ENCODE measurements around the gene SGMS1.

SGMS1 gene

DNA sequence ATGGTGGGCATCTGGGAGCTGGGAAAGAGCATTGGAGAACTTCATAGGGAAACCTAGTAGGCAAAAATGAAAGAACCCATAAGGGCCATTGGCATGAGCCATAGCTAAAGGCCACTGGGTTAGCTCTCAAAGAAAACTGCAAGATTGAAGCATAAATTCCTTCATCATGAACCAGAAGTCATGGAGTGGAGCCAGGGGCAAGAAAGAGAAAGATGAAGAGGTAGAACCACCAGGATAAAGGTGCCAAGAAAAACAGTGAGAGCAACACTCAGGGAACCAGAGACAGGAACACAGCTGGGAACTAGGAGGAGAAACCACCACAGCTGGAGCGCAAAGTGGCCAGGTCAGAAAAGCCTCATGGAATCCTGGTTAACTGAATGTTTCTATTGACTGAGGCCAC is 11.5 kb upstream of the SGMS1 start:
- no peak for DNase-seq

DNA sequence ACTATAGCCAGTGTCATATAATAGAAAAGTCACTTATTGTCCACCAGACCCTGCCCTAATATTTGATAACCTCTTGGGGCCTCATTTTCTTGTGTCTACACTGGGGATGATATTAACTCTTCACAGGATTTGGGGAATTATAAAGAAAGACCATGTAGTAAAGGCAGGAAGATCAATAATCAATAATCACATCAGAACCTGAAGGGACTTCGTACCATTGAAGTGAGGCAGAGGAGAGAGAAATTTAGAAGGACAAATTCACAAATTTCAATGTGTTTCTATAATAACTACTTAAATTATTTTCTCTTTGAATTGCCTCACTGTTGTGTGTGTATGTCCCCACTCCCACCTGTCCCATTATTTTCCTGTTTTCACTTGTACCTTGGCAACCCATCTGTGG is 10.7 kb upstream of the SGMS1 start:
- DNase-seq = no peak

DNA sequence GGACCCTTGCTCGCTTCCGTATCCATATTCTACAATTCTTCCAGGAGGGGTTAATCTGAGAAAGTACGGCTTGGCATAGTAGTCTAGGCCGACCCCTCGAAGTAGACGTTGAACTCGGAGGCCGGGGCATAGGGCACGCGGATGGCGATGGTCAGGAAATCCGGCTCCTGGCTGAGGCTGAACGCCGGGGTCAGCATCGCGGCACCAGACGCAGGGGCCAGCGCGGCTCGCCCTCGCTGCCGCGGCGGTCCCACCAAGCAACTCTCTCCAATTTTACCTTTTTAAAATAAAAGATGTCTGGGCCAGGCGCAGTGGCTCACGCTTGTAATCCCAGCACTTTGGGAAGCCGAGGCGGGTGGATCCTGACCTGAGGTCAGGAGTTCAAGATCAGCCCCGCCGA is 7.3 kb upstream of the SGMS1 start:
- no peak for DNase-seq

DNA sequence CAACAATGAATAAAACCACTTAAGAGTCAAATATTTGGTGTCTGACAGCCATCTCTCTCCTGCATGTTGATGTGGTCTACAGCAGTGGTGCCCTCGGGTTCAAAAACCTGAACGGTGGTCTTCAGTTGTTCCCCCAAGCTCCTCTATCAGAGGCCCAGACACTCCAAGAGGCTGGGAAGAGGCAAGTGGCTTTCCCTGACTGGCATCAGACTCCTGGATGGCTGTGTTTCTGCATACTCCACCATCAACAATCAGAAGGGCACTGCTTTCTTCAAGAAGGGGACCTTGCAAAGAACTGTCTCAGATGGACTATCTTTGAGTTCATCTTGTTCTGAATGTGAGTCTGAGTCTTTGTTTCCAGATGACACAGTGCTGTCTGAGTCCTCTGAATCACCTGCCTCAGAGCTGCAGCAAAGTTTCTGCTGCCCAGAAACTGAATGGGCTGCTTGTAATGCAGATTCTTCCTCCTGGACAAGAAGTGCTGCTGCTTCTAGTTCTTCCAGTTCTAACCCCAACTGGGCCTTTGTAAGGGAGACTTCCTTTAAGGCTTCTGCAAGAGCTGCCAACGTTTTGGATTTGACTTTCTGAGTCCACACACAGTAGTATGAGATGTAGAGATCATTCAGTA is 5.9 kb upstream of the SGMS1 start:
- no peak for DNase-seq

DNA sequence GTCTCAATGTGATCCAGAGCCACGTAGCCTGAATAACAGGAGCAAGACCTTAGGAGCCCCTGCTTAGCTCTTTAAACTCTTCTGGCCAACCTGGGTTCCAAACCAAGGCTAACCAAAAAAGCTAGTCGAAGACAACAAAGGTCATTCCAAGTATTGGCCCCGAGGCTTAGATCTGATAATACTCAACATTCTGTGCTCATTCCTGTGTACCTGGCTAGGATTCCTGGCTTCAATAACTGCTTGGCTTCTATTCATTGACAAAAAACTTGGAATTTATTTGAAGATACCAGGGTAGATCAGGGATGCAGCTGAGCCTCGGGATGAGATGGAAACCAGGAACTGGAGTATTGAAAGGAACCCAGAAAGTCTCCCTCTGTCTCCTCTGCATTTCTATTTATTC is 4.1 kb upstream of the SGMS1 start:
- DNase-seq = no peak

DNA sequence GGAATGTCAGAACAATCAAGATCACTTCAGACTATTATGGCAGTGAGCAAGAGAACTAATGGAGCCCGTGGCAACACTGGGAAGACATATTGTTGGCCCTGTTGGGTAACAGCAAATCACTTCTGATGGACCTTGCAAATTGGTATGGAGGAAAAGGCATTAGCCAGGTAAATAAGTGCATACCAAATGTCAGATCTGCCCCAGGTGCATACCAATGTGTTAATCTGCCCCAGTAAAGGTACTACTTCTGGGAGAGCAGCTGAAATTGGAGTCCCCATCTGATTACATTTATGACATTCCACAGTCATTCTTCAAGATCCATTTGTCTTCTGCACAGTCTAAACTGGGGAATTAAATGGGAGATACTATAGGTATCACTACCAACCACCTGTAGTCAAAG is 3.7 kb upstream of the SGMS1 start:
- no peak for DNase-seq

DNA sequence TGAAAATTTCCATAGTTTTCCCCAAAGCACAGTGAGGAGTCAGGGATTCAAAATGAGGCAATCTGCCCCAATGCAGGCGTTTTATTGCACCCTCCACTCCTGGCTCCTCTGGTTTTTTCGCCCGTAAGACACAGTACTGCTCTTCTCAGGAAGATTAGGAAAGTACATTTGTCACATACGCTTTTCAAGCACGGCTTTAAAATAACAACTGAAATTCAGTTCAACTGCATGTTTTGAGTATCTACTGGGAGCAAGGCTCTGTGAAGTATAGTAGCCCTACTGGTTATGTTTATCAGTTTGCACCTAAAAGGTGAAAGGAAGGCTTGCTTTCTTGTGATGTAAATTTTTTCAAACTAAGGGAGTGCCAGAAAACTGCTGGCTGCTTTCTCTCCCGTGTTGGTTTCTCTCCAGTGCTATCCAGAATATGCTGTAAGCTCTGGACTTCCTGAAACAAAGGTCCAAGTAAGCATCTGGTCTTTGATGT is 1.9 kb upstream of the SGMS1 start:
- DNase-seq = no peak

DNA sequence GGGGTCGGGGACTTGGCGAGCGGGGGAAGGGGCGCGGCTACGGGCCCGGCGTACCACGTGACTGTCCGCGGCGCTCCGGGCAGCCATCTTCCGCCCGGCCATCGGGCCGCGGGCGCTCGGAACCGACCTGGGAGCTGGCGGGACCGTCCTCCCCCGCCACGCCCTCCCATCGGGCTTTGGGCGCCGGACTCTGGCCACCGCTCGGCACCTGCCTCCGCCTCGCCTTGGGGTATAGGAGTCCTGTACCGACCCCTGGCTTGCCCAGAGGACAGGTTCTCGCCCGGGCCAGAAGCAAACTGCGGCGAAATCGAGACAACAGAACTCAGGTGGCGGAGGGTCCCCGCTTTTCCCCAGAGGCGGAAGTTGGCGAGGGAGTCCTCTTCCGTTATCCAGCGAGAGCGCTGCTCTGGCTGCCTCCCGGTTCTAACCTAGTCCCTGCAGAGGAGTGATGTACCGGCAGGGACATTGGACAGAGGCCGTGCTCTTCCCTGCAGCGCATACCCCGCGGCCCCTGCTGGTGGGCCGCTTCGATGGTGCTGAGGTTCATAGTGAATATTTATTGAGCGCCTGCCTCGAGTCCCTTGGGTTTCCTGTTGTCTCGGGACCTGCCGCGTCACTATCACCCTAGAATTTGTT is 1.2 kb upstream of the SGMS1 start:
- DNase-seq = peak; percentile 93

DNA sequence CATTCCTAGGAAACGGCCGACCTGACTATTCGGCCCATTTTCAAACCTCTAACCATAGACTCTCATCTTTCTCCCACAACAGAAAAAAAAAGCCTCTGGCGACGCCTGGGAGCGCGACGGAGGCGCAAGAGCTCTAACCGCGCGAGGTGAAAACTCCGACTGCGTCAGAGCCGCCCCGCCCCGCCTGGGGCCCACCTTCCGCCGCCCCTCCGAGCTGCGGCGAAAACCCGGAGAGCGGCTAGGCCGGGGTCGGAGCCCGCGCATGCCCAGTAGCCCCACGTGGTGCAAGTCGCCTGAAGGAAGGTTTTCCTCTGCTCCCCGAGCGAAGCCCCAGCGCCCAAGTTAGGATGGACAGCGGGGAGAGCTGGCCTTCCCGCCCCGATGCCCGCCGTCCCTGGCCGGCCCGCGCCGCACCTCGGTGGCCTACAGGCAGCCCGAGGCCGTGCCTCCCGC is 683 bp upstream of the SGMS1 start:
- peak; percentile 93 for DNase-seq

DNA sequence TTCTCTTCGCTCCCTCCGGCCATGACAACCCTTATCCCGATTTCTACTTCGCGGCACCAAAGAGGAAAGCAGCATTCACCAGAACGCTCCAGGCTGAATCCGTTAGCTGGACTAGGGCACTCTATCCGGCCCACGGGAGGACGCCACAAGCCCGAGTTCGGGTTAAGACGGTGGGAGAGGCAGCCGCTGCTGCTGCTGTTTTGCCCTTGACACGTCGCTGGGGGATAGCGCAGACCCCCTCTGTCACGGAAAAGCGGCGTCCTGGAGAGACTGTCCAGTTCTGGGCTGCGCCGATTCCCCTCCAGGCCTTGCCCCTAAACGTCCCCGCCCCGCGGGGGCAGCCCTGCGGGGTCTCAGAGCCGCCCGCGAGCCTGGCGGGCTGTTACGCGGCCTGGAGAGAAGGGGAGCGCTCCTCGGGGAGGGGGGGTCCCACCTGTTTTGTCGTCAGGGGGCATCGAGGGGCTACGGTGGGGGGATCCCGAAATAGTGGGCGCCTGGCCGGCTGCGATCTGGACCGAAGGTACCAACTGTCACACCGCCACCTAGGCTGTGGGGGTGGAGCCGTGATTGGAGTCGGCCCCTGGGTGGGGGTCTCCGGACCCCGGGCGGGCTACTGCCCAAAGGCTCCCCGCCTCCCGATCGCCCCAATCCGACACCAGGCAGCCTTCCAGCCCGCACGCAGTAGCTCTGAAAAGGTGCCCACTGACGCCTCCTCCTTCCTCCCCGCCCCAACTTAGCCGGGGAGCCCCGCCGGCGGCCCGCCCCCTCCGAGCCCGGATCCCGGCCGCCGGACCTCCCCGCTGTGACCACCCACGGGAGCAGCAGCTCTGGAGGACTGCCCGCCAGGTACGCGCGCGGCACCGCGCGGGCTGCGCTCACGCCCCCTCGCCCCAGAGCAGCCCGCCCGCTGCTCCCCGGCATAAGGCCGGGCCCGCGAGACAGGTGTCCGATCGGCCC is 772 bp downstream of the SGMS1 start:
- DNase-seq = no peak

DNA sequence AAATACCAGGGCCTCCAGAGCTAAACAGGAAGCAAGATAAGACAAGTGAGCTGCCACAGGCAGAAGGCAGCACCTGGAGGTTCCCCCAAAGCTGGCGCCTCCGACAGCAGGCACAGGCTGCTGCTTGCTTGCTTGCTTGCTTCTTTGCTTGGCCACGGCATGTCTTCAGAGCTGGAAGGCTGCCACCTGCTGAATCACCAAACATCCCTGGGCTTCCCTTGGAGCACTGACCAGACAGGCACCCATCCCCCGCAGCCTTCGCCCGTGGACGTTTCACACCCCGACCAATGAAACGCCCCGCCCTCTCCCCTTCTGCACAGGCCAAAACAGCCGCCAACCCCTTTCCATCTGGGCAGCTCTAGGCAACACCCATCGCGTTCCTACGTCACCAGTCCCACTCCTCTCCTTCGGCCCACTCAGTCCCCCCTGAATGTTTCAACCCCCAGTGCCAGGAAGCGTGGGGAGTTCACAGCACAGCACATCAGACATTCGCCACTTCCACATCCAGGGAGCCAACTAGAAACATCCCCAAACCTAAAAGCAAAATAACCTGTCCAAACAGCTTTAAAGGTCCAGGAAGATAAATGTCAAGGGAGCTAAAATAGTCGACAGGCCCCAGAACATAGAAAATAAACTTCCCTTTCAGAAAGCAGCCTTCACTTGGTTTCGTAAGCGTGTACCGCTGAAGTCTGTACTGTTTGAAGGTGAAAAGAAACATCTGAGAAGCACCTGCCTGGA is 1.6 kb downstream of the SGMS1 start:
- DNase-seq = peak; percentile 87

DNA sequence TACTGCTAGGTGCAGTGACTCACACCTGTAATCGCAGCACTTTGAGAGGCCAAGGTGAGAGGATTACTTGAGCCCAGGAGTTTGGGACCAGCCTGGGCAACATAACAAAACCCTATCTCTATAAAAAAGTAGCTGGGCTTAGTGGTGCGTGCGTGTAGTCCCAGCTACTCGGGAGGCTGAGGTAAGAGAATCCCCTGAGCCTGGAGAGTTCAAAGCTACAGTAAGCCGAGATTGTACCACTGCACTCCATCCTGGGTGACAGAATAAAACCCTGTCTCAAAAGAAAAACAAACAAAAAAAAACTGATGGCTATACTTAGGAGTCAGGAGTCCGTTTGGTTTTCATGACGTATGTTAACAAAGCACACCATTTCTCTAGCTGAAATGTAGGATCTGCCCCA is 2.9 kb downstream of the SGMS1 start:
- no peak for DNase-seq

DNA sequence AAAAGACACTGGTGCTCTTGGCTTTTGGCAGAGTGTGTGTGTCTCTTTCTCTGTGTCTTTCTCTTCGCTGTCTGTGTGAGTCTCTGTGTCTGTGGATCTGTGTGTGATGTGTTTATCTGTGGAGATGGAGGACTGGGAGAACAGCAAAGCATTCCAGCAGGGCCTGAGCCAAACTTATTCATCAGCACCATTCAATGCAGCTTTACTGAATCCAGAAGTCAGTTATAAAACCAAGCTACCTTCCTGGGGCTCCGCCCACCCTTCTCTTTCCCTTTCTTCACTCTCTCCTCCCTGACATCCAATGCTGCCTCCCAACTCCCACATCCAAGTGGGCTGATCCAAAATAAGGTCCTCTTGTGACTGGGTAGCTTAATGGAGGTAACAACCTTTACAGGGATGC is 3.9 kb downstream of the SGMS1 start:
- DNase-seq = no peak

DNA sequence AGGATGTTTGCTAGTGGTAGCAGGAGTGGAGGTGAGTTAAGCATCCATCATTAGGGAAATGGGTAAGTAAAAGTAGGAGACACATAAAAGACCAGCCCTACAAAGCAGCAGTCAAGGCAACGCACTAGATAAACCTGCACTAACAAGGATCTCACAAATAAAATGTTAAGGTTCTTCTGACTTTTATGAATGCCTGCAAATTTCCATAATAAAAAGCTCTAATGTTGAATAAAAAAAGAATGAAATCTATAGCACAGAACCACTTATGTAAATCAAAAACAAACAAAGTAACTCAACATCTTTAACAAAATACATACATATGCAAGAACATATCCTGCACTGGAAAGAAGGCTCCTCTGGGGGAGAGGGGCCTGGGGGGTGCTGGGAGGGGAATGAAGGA is 4.6 kb downstream of the SGMS1 start:
- DNase-seq = no peak

DNA sequence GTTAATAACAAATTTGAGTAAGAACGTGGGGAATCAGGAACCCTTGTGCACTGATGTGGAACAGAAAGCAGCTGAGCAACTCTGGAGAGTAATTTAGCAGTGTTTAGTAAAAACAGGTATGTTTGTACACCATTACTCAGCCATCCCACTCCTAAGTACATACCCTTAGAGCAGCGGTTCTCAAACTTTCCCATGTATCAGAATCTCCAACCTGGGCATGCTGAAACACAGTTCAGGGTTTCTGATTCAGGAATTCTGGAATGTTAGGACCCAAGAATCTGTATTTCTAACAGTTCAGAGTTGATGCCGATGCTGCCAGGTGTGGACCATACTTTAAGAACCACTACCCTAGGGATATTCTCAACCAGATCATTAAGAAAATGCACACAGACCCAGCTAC is 5.1 kb downstream of the SGMS1 start:
- no peak for DNase-seq

DNA sequence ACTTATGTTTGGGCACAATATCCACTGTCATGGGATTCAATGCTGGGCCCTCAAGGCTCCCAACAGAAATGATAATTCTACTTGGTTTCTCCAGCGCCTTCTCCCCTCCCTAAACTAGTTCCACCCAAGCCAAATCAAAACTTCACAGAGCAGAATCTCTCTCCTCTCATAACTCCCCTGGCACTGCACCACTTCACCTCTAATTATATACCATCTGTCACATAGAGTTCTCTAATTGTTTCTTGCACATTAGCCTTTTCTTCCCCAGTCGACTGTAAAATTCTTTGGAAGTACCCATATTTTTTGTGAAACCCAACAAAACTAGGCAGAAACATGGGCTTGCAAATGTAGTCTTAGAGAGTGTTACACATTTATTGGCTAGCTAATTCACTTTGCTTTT is 8.1 kb downstream of the SGMS1 start:
- no peak for DNase-seq

DNA sequence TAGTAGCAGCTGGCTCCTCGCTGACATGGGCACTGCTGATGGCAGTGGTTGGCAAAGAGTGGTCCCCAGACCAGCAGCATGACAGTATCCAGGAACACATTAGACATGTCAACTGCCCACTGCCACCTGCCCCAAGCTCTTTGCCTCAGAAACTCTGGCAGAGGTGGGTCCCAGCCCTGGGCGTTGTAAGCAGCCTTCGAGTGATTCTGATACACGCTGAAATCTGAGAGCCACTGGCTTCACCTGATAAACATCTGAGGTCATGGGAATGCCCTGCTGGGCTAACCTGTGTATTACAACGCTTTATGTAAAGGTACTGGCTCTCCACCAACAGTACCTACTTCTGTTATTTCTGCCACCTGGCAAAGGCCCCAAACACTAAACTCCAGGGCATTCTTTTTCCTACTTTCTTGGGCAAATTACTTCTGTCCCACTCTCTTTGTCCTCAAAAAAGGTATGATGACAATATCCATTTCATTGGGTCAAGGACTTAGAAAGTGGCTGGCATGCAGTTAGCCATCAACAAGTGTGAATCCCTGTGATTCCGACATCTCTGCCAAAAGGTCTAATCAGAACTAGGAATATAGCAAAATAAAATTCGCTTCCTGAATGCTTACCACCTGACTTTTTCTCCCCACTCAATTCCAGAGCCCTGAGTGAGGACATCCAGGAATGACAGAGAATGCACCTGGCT is 9.2 kb downstream of the SGMS1 start:
- DNase-seq = no peak

DNA sequence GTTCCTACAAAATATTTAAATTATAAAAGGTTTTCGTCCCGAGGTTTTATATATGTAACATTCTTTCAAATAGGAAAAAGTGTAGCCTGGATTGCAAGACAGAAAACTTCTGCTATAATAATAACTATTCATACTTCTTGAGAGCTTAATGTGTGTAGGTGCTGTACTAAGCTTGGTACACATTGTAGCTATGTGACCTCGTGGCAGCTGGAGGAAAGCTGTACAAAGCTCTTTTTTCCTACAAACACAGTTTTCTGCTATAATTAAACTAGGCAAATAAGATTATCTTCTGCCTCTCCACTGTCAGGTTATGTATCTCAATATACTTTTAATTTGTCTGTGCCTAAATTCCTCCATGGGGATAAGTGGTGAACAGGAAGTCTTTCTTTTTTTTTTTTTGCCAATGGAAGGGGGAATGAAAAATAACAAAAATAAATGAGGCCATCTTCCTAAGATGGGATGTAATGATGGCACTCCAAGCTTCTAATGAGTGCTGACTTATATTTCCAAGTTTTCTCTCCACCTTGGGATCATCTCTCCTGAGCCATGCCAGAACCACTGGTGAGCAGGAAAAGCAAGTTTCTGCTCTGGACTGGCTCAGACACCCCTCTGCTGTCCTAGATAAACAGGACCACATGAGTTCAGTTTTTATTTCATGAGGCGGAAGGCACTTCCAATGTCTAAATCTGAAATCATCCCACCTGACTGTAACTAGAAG is 9.9 kb downstream of the SGMS1 start:
- no peak for DNase-seq

DNA sequence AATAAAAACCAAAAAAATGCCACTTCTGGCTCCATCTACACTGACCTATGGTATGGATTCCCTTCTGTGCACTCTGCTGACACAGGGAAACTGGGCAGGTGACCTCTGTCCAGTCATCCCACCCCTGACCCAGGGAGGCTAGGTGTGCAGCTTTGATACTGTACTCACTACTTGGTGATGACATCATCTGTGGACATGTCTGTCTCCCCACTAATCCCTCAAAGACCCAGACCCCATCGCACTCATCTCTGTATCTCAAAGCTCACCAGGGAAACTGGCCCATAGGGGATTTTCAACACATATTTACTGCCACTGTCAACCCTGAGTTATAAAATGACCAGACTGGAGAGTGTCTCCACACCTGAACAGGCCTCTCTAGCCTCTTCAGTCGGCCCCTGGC is 10.6 kb downstream of the SGMS1 start:
- DNase-seq = no peak

DNA sequence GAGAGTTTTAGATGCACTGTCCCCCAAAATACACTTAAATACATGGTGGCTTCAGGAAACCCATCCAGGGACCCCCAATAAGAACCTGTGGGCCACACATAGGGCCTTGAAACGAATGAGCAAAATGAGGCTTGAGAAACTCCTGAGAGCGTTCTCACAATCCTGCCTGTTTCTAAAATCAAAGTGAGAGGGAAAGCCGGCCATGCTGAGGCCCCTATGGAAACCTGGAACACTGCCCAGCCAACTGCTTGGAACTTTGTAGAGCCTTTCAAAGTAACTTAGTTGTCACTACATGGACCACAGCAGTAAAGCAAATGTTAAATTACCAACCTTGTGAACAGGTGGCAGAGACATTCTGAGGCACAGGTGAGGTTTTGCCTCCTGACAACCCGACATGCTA is 13.4 kb downstream of the SGMS1 start:
- DNase-seq = no peak

DNA sequence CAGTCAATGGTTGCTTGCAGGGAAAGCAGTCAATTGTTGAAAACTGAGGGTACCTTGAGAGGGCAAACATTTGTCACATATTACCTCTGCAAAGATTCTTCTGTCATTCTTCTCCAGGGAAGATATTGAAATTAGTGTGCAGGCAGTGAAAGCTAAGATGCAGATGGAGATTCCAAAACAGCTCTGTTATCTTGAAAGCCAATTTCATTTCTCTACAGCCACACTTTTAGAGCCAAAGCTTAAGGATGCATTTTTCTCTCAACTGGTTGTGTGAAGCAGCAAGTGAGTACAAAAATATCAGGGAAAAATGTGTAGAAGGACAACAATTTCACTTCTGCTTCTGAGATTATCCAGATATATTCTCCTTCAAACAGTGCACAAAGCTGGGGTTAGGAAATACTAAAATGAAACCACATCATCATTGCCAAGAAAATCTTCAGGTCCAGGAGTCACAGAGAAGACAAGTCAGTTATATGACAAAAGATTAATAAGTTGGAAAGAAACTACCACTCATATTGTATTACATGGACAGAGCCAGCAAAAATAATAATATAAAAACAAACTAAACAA is 16.3 kb downstream of the SGMS1 start:
- no peak for DNase-seq

DNA sequence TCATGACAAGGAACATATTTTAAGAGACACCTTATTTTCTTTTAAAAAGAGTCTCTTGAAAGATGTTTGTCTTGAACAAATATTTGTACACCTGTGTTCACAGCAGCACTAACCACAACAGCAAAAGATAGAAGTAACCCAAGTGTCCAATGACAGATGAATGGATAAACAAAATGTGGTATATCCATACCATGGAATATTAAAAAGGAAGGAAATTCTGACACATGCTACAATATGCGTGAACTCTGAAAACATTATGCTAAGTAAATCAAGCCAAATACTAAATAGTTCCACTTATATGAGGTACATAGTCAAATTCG is 17.8 kb downstream of the SGMS1 start:
- no peak for DNase-seq
